Thoracic aorta (tissue), 2 donors: ENCODE measurements around the gene TBX15. TPM values are rescaled to one million over a fixed set of nuclear protein-coding genes. Genes with fewer than 3 reads are reported as not detected.

Experiments
- ATAC-seq: fragments of 150-250 bp; one replicate; pipeline ENCODE4 v1.8.0; 2017; ENCODE audit warnings: low read depth; ENCODE audit not compliant: insufficient number of reproducible peaks, low FRiP score
- DNase-seq: peaks from one replicate; pipeline ENCODE4 v3.0.0-alpha.2; 2020; ENCODE audit warnings: low spot score
- H3K27ac ChIP-seq, 2 donors: fragments of 200-600 bp; sonication (generic); 1 replicate in 1 of 2; 2 replicates in 1 of 2; pipeline ENCODE4 v1.5.1; 2016; ENCODE audit warnings: mild to moderate bottlenecking in 2 of 2, moderate library complexity in 2 of 2
- H3K27me3 ChIP-seq: fragments of 200-600 bp; sonication (generic); replicated peaks from 2 replicates; pipeline ENCODE4 v1.6.0; 2016; ENCODE audit warnings: mild to moderate bottlenecking; ENCODE audit not compliant: insufficient read depth
- H3K36me3 ChIP-seq: fragments of 200-600 bp; sonication (generic); one replicate; pipeline ENCODE4 v1.5.1; 2016
- H3K4me1 ChIP-seq, 2 donors: fragments of 200-600 bp; sonication (generic); 1 replicate in 1 of 2; 2 replicates in 1 of 2; pipeline versions ENCODE4 v1.5.1 to v1.6.0; 2016; ENCODE audit warnings: low read depth in 2 of 2, mild to moderate bottlenecking in 1 of 2; ENCODE audit not compliant: control insufficient read depth in 1 of 2
- H3K4me3 ChIP-seq: fragments of 200-600 bp; sonication (generic); 2 replicates; pipeline ENCODE4 v1.5.1; 2016; ENCODE audit warnings: mild to moderate bottlenecking
- H3K9me3 ChIP-seq: fragments of 200-600 bp; sonication (generic); 2 replicates; pipeline ENCODE4 v1.5.1; 2016
- CTCF ChIP-seq: fragments of 200-600 bp; sonication (generic); IDR thresholded peaks from one replicate; pipeline ENCODE4 v1.5.1; 2019; ENCODE audit warnings: antibody characterized with exemption
- total RNA-seq, 2 donors: library from RNA; depleted of rRNA; stranded (reverse); fragments of >200 nt; gene quantifications; one replicate each; pipeline versions ENCODE4 v1.1.0 to v1.2.3, GENCODE V29; 2016

Gene TBX15
- total RNA-seq, 2 donors from 2014 or later: 1.5 to 6.8 TPM

- no peak overlapping the region for H3K4me3 ChIP-seq
- H3K27me3 ChIP-seq: no peaks in the 10 kb centered on the region
- no peaks in the 10 kb centered on the region for H3K36me3 ChIP-seq
- DNase-seq: no peak
- ATAC-seq: no peak
- no peak for TF ChIP-seq CTCF
- H3K4me1 ChIP-seq: no peaks in the 10 kb centered on the region
- H3K27ac ChIP-seq: no peak overlapping the region
- no peaks in the 10 kb centered on the region for H3K9me3 ChIP-seq
These were observed 119.8 kb downstream of the TBX15 start for GRCh38 chr1:118868387-118868786.

GRCh38 chr1:118866330-118866729 is 121.8 kb downstream of the TBX15 start:
- DNase-seq: no peak
- Histone ChIP-seq H3K36me3 (no peaks in the 10 kb centered on the region), H3K27ac (no peak overlapping the region), H3K27me3 (no peaks in the 10 kb centered on the region), H3K4me3 (no peak overlapping the region), H3K4me1 (no peaks in the 10 kb centered on the region), H3K9me3 (no peaks in the 10 kb centered on the region)
- no peak for TF ChIP-seq CTCF
- no peak for ATAC-seq

GRCh38 chr1:118863688-118864087 is 124.5 kb downstream of the TBX15 start:
- no peaks in the 10 kb centered on the region for H3K36me3 ChIP-seq
- no peak for ATAC-seq
- H3K27ac ChIP-seq: no peak overlapping the region
- H3K4me1 ChIP-seq: no peaks in the 10 kb centered on the region
- no peaks in the 10 kb centered on the region for H3K27me3 ChIP-seq
- H3K4me3 ChIP-seq: no peak overlapping the region
- DNase-seq: no peak
- TF ChIP-seq CTCF: no peak
- H3K9me3 ChIP-seq: no peaks in the 10 kb centered on the region

- H3K4me3 ChIP-seq: no peak overlapping the region
- TF ChIP-seq CTCF: no peak
- ATAC-seq: no peak
- H3K9me3 ChIP-seq: no peaks in the 10 kb centered on the region
- H3K36me3 ChIP-seq: no peaks in the 10 kb centered on the region
- H3K4me1 ChIP-seq: no peaks in the 10 kb centered on the region
- no peak for DNase-seq
- H3K27me3 ChIP-seq: no peaks in the 10 kb centered on the region
- H3K27ac ChIP-seq: no peak overlapping the region
These were observed 125.4 kb downstream of the TBX15 start for GRCh38 chr1:118862755-118863154.

GRCh38 chr1:118861216-118861615 is 126.9 kb downstream of the TBX15 start:
- Histone ChIP-seq H3K36me3 (no peaks in the 10 kb centered on the region), H3K27ac (no peak overlapping the region), H3K4me1 (no peaks in the 10 kb centered on the region), H3K27me3 (no peaks in the 10 kb centered on the region), H3K9me3 (no peaks in the 10 kb centered on the region), H3K4me3 (no peak overlapping the region)
- DNase-seq (no peak), ATAC-seq (no peak)
- TF ChIP-seq CTCF: no peak
